Thymus (tissue), 11 donors: ENCODE results near the gene PCGF5. TPM values are rescaled to one million over a fixed set of nuclear protein-coding genes. Genes with fewer than 3 reads are reported as not detected.
A peak's percentile ranks its signal among the peaks of the same experiment; 100 is the strongest.
"Not testable (repeated sequence)": the region's sequence is repeated elsewhere in the genome, so short reads cannot be mapped to it uniquely, and the experiment has no call there.

Source experiments
- DNase-seq, 9 donors: peaks; one replicate each; pipeline ENCODE4 v3.0.0-alpha.2; 2013; ENCODE audit warnings: low spot score in 9 of 9, low read depth in 6 of 9, missing footprints in 1 of 9
- H3K27ac ChIP-seq, 2 donors: one replicate each; pipeline ENCODE4 v1.5.1; 2013; ENCODE audit warnings: control low read depth in 1 of 2, low read depth in 1 of 2, low read length in 1 of 2, mild to moderate bottlenecking in 1 of 2, moderate library complexity in 1 of 2
- H3K27me3 ChIP-seq, 2 donors: one replicate each; pipeline ENCODE4 v1.5.1; 2013; ENCODE audit warnings: low read length in 1 of 2; ENCODE audit not compliant: control insufficient read depth in 2 of 2, insufficient read depth in 1 of 2
- H3K36me3 ChIP-seq, 2 donors: one replicate each; pipeline ENCODE4 v1.5.1; 2013; ENCODE audit warnings: low read length in 1 of 2, mild to moderate bottlenecking in 1 of 2, moderate library complexity in 1 of 2; ENCODE audit not compliant: control insufficient read depth in 2 of 2, insufficient read depth in 2 of 2
- H3K4me1 ChIP-seq, 2 donors: one replicate each; pipeline ENCODE4 v1.5.1; 2013; ENCODE audit warnings: low read length in 2 of 2; ENCODE audit not compliant: control insufficient read depth in 2 of 2, insufficient read depth in 2 of 2
- H3K4me3 ChIP-seq, 2 donors: one replicate each; pipeline ENCODE4 v1.5.1; 2013; ENCODE audit warnings: low read length in 2 of 2, control low read depth in 1 of 2, mild to moderate bottlenecking in 1 of 2
- H3K9me3 ChIP-seq, 2 donors: one replicate each; pipeline ENCODE4 v1.5.1; 2013; ENCODE audit warnings: low read length in 1 of 2, mild to moderate bottlenecking in 1 of 2; ENCODE audit not compliant: control insufficient read depth in 2 of 2, insufficient read depth in 1 of 2
- WGBS: extraction: QIAGEN DNeasy Blood & Tissue Kit; methylation state at CpG from one replicate; pipeline ENCODE4 v1.1.7; 2013; 5-methylcytosine and 5-hydroxymethylcytosine counted together
- polyA plus RNA-seq: library from polyadenylated mRNA; stranded (reverse); fragments of 200-250 nt; gene quantifications from one replicate; pipeline ENCODE4 v1.2.3, GENCODE V29; 2013
- total RNA-seq: library from RNA; stranded (reverse); fragments of 120-200 nt; gene quantifications from one replicate; pipeline ENCODE4 v1.2.4, GENCODE V29; 2013
- donor health status: healthy.

PCGF5 gene
- total and polyA plus RNA-seq, 2 donors, result 29.9 to 37.5 TPM

- DNase-seq, result no peak
These were observed 29.9 kb downstream of the PCGF5 start for GRCh38 chr10:91250341-91250740.

GRCh38 chr10:91251430-91252056, 31.1 kb downstream of the PCGF5 start:
- Histone ChIP-seq H3K9me3 (peaks cover 4 to 7% of the 10 kb centered on the region in 2 donors), H3K27me3 (no peaks in the 10 kb centered on the region), H3K36me3 (peaks cover 19 to 51% of the 10 kb centered on the region in 2 donors), H3K4me1 (peaks cover 0 to 5% of the 10 kb centered on the region in 2 donors), H3K27ac (no peak overlapping the region), H3K4me3 (no peak overlapping the region)
- peak; percentile 34 to 82 (median 54) for DNase-seq

More at GRCh38 chr10:91250341-91250740, 29.9 kb downstream of the PCGF5 start:
- no peak overlapping the region for H3K27ac ChIP-seq
- no peaks in the 10 kb centered on the region for H3K27me3 ChIP-seq
- H3K36me3 ChIP-seq, result peaks cover 18 to 44% of the 10 kb centered on the region in 2 donors
- peaks cover 0 to 5% of the 10 kb centered on the region in 2 donors for H3K4me1 ChIP-seq
- WGBS, result 95% methylated on average over 1 of the region's 1 CpG
- H3K9me3 ChIP-seq, result peaks cover 4 to 7% of the 10 kb centered on the region in 2 donors
- no peak overlapping the region for H3K4me3 ChIP-seq

DNA sequence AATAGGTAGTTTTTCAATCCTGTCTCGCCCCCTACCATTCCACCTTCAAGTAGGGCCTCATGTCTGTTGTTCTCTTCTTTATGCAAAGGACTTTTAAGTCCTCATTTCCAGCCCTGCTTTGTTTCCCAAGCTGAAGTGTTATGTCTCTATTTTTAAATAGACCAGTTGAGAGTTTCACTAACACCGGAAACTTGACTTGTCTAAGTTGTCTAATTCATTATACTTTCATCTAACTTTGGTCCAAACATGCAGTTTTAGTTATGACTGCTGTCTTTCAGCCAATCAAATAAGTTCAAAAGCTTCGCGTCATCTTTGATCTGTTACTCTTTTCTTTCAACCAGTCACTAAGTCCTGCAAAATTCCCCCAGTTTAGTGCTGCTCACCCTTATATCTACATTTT, 32.8 kb downstream of the PCGF5 start:
- Histone ChIP-seq H3K4me1 (no peaks in the 10 kb centered on the region), H3K27me3 (no peaks in the 10 kb centered on the region), H3K27ac (no peak overlapping the region), H3K36me3 (peaks cover 19 to 47% of the 10 kb centered on the region in 2 donors), H3K4me3 (no peak overlapping the region), H3K9me3 (peaks cover 4 to 7% of the 10 kb centered on the region in 2 donors)
- no peak for DNase-seq
- 98% methylated on average over 4 of the region's 4 CpGs for WGBS

GRCh38 chr10:91257310-91257709, 36.8 kb downstream of the PCGF5 start:
- no peaks in the 10 kb centered on the region for H3K4me1 ChIP-seq
- H3K36me3 ChIP-seq, result peaks cover 23 to 48% of the 10 kb centered on the region in 2 donors
- no peak overlapping the region for H3K27ac ChIP-seq
- DNase-seq, result no peak
- H3K9me3 ChIP-seq, result peaks cover 4 to 7% of the 10 kb centered on the region in 2 donors
- 98% methylated on average over 3 of the region's 3 CpGs for WGBS
- no peaks in the 10 kb centered on the region for H3K27me3 ChIP-seq
- H3K4me3 ChIP-seq, result no peak overlapping the region

- H3K9me3 ChIP-seq, H3K4me3 ChIP-seq, H3K27me3 ChIP-seq, H3K4me1 ChIP-seq, DNase-seq, H3K27ac ChIP-seq: not testable (repeated sequence)
- H3K36me3 ChIP-seq, result peaks cover 5 to 21% of the 10 kb centered on the region in 2 donors
- WGBS, result 92% methylated on average over 2 of the region's 3 CpGs
These were observed 40.0 kb downstream of the PCGF5 start for GRCh38 chr10:91260417-91260816.

DNA sequence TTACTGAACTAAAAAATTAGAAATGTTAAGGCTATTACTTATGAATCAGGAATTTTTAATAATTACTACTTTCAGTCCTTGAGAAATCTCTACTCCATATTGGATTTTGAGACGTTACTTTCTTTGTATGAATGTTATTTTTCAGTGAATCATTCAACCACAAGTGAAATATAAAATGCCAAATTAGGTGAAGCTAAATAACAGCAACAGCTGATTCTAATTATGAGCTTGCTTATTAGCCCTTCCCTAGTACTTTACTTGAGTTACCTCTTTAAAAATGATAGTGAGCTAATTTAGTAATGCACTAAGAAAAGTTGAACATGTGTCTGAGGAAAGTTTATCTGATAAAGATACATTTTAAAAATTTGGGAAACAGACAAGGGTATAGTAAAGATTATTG, 51.4 kb downstream of the PCGF5 start:
- H3K9me3 ChIP-seq, result no peaks in the 10 kb centered on the region
- 99% methylated on average over 1 of the region's 1 CpG for WGBS
- H3K4me1 ChIP-seq, result no peaks in the 10 kb centered on the region
- no peak for DNase-seq
- no peak overlapping the region for H3K27ac ChIP-seq
- H3K4me3 ChIP-seq, result no peak overlapping the region
- H3K27me3 ChIP-seq, result no peaks in the 10 kb centered on the region
- H3K36me3 ChIP-seq, result peaks cover 8 to 13% of the 10 kb centered on the region in 2 donors

GRCh38 chr10:91284486-91285090, 64.1 kb downstream of the PCGF5 start:
- Histone ChIP-seq H3K27me3 (no peaks in the 10 kb centered on the region), H3K27ac (no peak overlapping the region), H3K9me3 (no peaks in the 10 kb centered on the region), H3K4me1 (no peaks in the 10 kb centered on the region), H3K4me3 (no peak overlapping the region), H3K36me3 (peaks cover 8% of the 10 kb centered on the region in 2 donors)
- 95% methylated on average over 6 of the region's 6 CpGs for WGBS
- DNase-seq, result no peak

- 97% methylated on average over 2 of the region's 2 CpGs for WGBS
- H3K27ac ChIP-seq, result no peak overlapping the region
These were observed 66.1 kb downstream of the PCGF5 start for GRCh38 chr10:91286572-91286971.

DNA sequence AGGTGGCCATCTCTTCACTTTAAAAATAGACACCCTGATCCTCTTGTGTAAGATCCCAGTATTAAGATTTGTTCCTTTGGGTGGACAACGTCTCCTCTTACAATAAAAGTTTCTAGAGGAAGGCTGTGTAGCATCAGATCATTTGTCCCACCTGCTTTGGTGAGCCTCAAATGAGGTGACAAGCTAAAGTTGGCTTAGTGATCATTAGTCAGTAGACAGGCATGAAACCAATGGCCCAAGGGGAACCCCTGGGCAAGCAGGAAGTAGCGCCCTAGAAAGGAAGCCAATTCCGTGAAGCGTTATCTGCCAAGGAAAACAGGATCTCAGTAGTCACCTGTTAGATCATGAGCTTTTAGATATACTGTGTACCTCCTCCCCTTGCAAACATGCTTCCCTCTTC, 66.8 kb downstream of the PCGF5 start:
- Histone ChIP-seq H3K27me3 (no peaks in the 10 kb centered on the region), H3K27ac (no peak overlapping the region), H3K4me3 (no peak overlapping the region), H3K9me3 (no peaks in the 10 kb centered on the region), H3K36me3 (peaks cover 8% of the 10 kb centered on the region in 2 donors), H3K4me1 (no peaks in the 10 kb centered on the region)
- no peak for DNase-seq
- WGBS, result 82% methylated on average over 4 of the region's 4 CpGs

More at GRCh38 chr10:91286572-91286971, 66.1 kb downstream of the PCGF5 start:
- Histone ChIP-seq H3K4me1 (no peaks in the 10 kb centered on the region), H3K36me3 (peaks cover 8% of the 10 kb centered on the region in 2 donors), H3K27me3 (no peaks in the 10 kb centered on the region), H3K4me3 (no peak overlapping the region), H3K9me3 (no peaks in the 10 kb centered on the region)
- no peak for DNase-seq
